GM18951 (cell line): Measurements from ENCODE around the gene ZNF750.

Source experiments
- POLR2A ChIP-seq: IDR thresholded peaks from 4 replicates; pipeline ENCODE4 v1.6.1; 2011; ENCODE audit warnings: mild to moderate bottlenecking; ENCODE audit not compliant: insufficient read length, insufficient read depth; ENCODE audit errors: extremely low read depth
- in situ Hi-C: fragments of 300-500 bp; cut with MboI; formaldehyde crosslinking; loops from one replicate; pipeline ENCODE4 v1.12.0; 2022; ENCODE audit warnings: low sequenced_read_pairs, mixed read lengths, inconsistent platforms; ENCODE audit not compliant: unreplicated experiment

ZNF750 gene

GRCh38 chr17:82860606-82861392 lies 21.0 kb upstream of the ZNF750 start:
- TF ChIP-seq POLR2A = no peak
- in situ Hi-C loops = no loop called here

GRCh38 chr17:82859431-82860403 lies 19.9 kb upstream of the ZNF750 start:
- TF ChIP-seq POLR2A = peak; percentile 45
- in situ Hi-C loops = no loop called here

GRCh38 chr17:82858376-82859126 lies 18.7 kb upstream of the ZNF750 start:
- no peak for TF ChIP-seq POLR2A
- in situ Hi-C loops = no loop called here

GRCh38 chr17:82856361-82856760 lies 16.5 kb upstream of the ZNF750 start:
- in situ Hi-C loops = no loop called here
- no peak for TF ChIP-seq POLR2A

- in situ Hi-C loops = no loop called here
- TF ChIP-seq POLR2A = no peak
Measured at GRCh38 chr17:82854226-82854625, 14.4 kb upstream of the ZNF750 start.

- in situ Hi-C loops = no loop called here
- TF ChIP-seq POLR2A = no peak
Measured at GRCh38 chr17:82851381-82851780, 11.6 kb upstream of the ZNF750 start.

- in situ Hi-C loops = no loop called here
- no peak for TF ChIP-seq POLR2A
Measured at GRCh38 chr17:82849076-82849945, 9.5 kb upstream of the ZNF750 start.

GRCh38 chr17:82848022-82848592 lies 8.3 kb upstream of the ZNF750 start:
- in situ Hi-C loops = no loop called here
- TF ChIP-seq POLR2A = no peak

- in situ Hi-C loops = no loop called here
- no peak for TF ChIP-seq POLR2A
Measured at GRCh38 chr17:82846061-82846691, 6.4 kb upstream of the ZNF750 start.

GRCh38 chr17:82845163-82845807 lies 5.5 kb upstream of the ZNF750 start:
- in situ Hi-C loops = no loop called here
- TF ChIP-seq POLR2A = no peak

GRCh38 chr17:82844796-82845162 lies 5.0 kb upstream of the ZNF750 start:
- in situ Hi-C loops = no loop called here
- no peak for TF ChIP-seq POLR2A
